Globus pallidus (tissue), 1 donor: ENCODE results near the gene TSLP.

Experiments
- DNase-seq: peaks from one replicate; pipeline ENCODE4 v3.0.0-alpha.2; 2015; ENCODE audit warnings: low spot score

TSLP gene

DNA sequence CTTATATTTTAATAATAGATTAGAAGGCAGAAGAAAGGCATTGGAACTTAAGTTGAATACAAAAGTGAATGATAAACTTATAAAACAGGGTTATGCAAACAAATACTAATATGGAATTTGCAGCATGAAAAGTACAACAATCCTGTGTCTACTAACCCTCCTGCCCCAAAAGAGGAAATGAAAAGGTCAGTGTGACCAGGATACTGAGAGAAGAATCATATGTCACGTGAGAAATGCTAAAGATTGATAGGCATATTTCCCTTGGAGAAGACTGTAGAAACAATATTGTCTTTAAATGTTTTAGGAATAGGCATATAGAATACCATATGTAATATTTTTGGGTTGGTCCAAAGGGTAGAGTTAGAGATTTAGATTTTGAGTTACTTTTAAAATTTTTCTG lies 24.5 kb downstream of the TSLP start:
- no peak for DNase-seq

DNA sequence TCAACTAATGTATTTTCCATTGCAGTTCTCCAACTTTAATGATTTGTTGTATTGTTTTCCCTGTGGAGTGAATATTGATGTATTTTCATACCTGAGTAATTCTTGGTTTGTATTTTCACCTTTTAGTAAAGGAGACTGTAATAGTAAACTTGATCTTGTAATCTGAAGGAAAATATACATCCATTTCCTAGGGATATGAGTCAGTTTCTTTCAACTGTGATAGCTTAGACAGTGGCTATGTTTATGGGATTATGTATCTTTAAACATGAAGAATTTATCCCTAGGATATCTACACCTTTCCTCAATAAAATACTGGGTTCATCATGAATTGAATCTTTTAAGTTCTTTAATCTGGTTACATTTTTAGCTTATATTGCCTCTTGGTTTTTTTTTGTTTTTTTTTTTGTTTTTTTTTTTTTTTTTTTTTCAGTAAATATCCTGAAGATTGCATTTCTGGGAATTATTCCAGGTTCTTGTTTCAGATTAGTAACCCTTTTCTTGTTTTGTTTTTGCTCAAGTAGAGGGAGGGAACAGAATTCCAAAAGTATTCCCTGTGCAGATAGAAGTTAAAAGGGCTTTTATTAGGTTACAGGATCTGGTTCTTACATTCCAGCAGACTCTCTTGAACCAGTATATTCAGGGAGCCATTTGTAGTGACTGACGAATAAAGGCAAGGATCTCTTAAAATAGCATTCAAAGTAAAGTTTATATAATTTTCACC lies 27.7 kb downstream of the TSLP start:
- no peak for DNase-seq

DNA sequence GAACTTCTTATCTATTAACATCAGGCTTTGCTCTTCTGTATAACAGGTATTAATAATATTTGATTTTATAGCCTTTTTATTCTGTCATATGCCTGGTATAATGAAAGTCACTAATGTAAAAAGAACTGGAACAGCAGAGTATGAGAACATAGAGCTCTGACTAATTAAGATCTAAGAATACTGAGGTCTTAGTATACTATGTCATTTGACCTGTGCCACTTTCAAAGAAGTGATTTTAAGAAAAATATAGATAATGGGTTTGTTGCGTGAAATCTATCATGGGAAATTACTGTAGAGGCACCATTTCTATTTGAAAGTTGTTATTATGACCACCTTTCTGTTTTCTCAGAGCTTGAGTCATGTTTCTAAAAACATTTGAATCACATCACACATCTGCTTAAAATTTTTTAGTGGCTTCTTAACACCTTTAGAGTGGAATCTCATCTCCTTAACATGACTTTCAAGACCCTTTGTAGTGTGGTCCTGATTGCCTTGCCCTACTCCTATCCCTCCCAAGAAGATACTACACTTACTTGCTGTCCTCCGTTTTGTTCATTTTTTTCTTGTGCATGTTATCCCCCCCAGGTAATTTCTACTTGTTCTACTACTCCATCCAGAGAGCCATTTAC lies 34.9 kb downstream of the TSLP start:
- no peak for DNase-seq

DNA sequence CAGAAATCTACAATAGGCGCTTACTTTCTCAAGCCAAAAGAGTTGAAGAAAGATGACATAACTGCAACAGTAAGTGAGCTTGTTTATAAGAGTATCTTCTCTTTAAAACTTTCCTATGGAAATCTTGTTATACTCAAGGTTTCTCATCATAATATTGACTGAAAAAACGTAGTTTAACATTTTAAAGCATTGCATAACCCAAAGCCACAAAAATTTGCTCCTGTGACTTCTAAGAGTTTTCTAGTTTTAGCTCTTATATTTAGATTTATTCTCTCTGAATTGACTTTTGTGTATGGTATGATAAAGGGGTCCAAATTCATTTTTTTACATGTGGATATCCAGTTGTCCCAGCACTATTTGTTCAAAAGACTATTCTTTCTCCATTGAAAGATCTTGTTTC lies 35.9 kb downstream of the TSLP start:
- DNase-seq, result no peak

DNA sequence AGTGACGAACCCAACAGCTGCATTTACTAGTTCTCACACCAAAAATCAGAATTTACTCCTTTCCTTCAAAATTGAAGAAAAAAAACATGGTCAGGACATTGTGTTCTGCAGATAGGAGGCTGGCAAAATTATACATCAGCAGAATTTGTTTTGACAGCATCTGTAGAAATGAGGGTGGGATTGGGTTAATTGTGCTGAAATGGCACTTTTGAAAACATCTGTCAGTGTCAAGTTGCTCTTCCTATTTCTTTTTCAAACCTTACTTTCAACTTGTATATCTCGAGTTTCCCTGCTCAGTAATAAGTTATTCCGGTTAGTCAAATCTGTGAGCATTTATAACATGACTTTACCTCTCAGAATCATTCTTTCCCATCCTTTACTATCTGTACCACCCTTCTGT lies 40.4 kb downstream of the TSLP start:
- DNase-seq, result no peak

DNA sequence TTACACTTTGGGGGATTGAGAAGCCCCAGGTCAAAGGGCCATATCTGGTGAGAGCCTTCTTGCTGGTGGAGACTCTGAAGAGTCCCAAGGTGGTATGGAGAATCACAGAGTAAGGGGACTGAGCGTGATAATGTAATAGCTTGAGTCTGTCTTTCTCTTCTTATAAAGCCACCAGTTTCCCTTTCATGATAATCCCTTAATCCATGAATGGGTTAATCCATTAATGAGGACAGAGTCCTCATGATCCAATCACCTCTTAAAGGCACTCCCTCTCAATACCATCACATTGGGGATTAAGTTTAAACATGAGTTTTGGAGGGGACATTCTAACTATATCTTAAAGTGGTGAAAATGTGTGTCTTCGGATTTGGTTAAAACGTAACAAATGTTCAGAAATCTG lies 42.2 kb downstream of the TSLP start:
- DNase-seq, result no peak

DNA sequence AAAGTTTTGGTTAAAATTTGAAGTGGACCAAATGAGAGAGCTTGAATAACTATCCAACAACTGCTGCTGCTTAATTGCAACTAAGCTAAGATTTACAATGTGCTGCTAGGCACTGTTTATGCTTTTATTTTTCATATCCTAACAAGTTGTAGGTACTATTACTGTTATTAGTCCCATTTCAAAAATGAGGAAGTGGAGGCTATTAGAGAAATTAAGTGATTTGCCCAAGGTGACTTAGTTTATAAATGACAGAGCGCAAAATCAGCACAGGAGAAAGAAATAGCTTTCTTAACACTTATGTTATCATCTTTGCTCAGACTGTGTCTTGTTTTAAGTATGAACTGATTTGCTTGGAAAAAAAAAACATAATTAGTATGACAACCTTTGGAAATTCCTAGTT lies 43.7 kb downstream of the TSLP start:
- DNase-seq, result no peak

DNA sequence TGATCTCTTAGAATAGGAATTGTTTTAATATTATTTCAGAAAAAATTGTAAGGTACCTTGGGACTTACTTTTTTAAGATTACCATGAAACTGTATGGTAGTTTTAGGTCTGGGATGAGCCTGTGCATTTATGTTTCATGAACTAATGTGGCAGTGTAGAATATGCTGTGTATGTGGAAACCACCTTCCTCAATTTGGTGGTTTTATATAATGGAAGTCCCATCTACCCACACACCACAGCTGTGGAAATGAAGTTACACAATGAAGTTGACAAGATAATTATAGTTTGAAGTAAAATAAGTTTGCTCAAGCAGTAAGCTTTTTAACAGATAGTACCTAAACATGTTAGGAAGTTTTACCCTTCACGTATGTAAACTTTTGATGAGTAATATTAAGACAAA lies 45.0 kb downstream of the TSLP start:
- DNase-seq, result no peak

DNA sequence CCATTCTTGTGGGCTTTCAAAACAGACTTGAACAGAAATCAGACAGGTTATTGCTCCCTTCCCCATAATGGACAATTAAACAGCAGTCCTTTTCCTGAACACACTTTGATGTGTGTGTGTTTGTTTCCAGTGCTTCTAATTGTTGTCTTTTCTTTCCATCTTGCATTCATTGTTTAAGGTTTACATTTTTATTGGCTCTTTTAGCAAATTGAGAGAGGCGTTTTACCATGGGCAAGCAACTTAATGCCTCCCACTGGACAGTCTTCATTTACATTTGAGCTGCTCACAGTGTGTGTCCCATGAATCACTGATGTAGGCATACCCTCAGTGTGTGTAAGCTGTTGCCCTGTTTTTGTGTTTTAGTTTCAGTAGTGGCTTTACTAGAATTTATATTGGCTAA lies 45.6 kb downstream of the TSLP start:
- no peak for DNase-seq

DNA sequence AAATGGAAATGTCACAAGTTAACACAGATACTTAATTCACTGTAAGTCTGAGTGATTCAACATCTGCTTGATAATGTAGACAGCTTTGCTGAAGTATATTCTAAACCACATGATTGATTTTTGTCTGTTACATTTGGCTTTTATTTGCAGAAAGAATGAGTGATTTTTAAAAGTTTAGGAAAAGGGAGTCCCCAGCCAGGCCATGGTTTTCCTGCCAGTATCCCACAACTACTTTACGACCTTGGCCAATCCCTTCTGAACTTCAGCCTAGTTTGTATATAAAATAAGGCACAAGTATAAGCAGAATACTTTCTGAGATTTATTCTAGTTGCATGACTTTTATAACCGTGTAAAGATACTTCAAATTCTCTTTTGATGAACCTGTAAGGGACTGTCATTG lies 47.7 kb downstream of the TSLP start:
- no peak for DNase-seq

DNA sequence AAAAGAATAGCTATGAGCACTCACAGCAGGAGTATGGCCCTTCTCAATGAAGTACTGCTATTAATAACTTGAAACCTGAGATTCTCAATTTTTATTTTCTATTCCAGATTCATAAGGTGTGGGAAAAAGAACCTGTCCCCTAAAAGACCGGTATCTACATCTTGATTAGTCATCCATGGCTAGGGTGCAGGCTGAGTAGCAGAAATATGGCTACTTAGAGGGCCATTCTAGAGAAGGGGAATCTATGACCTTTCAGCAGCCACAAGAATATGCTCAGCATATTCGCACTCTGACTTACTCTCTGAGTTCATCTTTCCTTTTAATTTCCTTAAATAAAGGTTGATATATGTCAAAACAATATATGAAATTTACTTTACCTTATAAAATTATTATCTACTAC lies 48.3 kb downstream of the TSLP start:
- no peak for DNase-seq

DNA sequence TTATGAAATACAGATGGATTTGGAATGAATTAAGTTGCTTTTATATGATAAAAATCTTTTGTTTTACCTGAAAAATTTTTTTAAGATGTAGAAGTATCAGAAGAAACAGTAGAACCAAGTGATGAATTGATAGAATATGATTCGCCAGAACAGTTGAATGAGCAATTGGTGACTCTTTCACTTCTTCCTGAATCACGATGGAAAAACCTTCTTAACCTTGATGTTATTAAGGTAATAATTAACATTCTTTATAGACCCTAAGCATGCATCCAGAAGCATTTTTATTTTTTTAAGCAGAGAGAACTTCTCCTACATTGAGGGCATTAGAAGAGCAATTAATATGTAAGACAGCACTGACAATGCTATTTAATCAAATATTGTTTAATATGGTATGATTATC lies 49.4 kb downstream of the TSLP start:
- DNase-seq, result no peak

DNA sequence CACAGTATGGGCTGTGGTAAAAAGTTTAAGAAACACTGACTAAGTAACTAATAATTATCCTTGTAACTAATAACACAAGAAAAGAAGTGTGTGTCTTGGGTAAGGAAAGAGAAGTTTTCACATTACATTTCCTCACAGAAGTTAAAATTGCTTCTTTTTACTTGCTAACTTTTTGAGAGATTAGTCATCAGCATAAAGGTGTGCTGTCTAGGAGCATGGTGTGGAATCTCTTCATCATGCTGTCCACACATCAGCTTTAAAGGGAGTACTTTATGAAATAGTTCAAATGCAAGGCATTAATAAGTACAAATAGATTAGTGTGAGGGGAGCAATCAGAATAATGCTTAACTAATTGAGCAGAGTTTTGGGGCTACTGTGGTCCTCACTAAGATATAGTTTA lies 50.4 kb downstream of the TSLP start:
- no peak for DNase-seq

DNA sequence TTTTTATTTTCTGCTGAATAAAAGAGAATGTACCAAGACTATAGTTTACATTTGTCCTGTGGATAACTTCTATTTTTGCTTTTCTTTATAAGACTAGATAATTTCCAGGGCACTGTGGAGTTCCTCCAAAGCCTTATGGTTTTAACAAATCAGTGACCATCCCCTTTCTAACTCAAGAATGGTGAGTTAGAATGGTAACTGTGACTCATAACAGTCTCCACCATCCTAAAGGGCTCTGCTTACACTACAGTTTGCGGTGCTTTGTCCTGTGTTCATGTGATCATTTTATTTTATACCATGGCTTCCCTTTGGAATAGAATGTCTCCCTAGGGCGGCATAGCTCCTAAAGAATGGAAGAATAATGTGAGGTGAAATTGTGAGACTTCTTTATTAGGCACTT lies 50.9 kb downstream of the TSLP start:
- no peak for DNase-seq

DNA sequence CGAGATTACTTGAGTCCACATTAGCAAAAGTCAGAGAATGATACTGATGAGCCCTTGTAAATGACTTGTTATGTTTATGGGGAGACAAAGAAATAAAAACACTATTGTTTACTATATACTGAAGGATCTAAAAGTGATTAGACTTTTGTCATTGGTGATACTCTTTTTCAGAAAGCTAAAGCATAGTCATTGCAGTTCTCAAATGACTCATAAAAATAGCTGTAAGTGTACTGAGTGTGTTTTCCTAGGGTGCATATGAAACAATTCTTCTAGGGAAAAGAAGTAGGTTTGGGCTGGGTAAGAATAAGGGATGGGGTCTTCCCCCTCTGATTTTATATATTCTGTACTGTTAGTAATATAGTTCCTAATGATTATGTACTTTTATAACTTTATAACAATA lies 53.3 kb downstream of the TSLP start:
- no peak for DNase-seq

DNA sequence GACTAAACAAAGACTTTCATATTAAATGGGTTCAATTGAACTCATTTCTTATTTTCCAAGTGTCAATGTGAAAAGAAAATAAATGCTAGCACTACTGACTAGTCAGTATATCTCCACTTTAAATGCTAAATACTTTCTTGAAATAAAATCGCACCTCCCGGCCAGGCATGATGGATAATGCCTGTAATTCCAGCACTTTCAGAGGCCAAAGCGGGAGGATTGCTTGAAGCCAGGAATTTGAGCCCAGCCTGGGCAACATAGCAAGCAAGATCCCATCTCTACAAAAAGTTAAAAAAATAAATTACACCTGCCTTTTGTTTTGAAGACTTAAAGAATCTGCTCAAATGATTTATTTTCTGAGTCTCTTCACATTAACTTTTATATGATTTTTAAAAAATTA lies 55.4 kb downstream of the TSLP start:
- DNase-seq, result no peak
